ENCODE data around the gene ATP1A4. TPM values are rescaled to one million over a fixed set of nuclear protein-coding genes. Genes with fewer than 3 reads are reported as not detected.

Gene ATP1A4
- total RNA-seq, 1 donor from 2014 or later: 0.27 TPM

DNA sequence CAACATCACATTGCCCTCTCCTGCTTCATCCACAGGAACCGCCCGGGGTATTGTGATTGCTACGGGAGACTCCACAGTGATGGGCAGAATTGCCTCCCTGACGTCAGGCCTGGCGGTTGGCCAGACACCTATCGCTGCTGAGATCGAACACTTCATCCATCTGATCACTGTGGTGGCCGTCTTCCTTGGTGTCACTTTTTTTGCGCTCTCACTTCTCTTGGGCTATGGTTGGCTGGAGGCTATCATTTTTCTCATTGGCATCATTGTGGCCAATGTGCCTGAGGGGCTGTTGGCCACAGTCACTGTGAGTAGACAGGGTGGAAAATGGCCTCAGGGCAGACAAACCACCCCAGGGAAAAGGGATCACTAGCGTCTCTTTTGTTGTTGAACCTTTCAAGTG is 12.7 kb downstream of the ATP1A4 start:
- Mint-ChIP-seq H3K4me3 (no peak overlapping the region), H3K27ac (no peak overlapping the region), H3K9me3 (peaks cover 8% of the 10 kb centered on the region), H3K27me3 (peaks cover 7% of the 10 kb centered on the region), H3K4me1 (ENCODE audit: unreplicated experiment) (peaks cover 14% of the 10 kb centered on the region), H3K36me3 (no peaks in the 10 kb centered on the region)
- no peak for DNase-seq (ENCODE audit: extremely low spot score, unreplicated experiment)
- TF ChIP-seq, protein P1, sequence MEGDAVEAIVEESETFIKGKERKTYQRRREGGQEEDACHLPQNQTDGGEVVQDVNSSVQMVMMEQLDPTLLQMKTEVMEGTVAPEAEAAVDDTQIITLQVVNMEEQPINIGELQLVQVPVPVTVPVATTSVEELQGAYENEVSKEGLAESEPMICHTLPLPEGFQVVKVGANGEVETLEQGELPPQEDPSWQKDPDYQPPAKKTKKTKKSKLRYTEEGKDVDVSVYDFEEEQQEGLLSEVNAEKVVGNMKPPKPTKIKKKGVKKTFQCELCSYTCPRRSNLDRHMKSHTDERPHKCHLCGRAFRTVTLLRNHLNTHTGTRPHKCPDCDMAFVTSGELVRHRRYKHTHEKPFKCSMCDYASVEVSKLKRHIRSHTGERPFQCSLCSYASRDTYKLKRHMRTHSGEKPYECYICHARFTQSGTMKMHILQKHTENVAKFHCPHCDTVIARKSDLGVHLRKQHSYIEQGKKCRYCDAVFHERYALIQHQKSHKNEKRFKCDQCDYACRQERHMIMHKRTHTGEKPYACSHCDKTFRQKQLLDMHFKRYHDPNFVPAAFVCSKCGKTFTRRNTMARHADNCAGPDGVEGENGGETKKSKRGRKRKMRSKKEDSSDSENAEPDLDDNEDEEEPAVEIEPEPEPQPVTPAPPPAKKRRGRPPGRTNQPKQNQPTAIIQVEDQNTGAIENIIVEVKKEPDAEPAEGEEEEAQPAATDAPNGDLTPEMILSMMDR (conservative IDR thresholded peaks at IDR 0.05): no peak

DNA sequence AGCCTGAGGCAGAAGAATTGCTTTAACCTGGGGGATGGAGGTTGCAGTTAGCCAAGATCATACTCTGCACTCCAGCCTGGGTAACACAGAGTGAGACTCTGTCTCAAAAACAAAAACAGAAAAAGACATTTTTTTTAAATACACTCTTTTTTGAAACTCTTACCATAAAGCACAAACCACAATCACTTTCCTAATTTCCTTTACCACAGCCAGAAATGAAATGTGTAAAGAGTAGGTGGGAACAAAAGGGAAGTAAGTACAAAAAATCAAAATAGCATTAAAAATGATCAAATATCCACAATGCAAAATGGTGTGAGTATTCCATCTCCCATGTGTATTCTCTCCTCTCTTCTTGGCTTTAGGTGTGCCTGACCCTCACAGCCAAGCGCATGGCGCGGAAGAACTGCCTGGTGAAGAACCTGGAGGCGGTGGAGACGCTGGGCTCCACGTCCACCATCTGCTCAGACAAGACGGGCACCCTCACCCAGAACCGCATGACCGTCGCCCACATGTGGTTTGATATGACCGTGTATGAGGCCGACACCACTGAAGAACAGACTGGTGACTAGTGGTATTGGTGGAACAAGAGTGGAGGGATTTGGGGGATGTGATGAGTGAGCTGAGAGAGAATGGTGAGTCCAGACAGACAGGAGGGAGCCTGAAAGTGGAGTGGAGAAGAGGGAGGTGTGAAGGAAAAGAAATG is 14.9 kb downstream of the ATP1A4 start:
- Mint-ChIP-seq H3K4me3 (no peak overlapping the region), H3K9me3 (peaks cover 8% of the 10 kb centered on the region), H3K4me1 (ENCODE audit: unreplicated experiment) (peaks cover 25% of the 10 kb centered on the region), H3K27me3 (peaks cover 10% of the 10 kb centered on the region), H3K27ac (no peak overlapping the region), H3K36me3 (no peaks in the 10 kb centered on the region)
- TF ChIP-seq, protein P1 (conservative IDR thresholded peaks at IDR 0.05): no peak
- DNase-seq (ENCODE audit: extremely low spot score, unreplicated experiment): no peak

DNA sequence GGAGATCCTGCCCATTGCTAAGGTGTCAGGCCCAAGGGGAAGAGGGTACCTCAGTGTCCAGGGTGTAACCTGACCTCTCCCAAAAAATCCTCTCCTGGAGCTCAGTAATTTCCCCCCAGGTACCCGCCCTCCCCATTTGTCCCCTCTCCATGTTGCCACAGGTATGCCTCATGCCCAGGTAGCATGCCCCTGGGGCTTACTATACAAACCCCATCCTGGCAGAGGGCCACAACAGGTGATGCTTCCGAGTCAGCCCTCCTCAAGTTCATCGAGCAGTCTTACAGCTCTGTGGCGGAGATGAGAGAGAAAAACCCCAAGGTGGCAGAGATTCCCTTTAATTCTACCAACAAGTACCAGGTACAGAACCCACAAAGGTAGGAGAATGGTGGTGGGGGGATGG is 15.7 kb downstream of the ATP1A4 start:
- no peak overlapping the region for H3K27ac Mint-ChIP-seq
- DNase-seq (ENCODE audit: extremely low spot score, unreplicated experiment): no peak
- TF ChIP-seq, protein P1 (conservative IDR thresholded peaks at IDR 0.05): no peak
- peaks cover 28% of the 10 kb centered on the region for H3K4me1 Mint-ChIP-seq (ENCODE audit: unreplicated experiment)
- no peak overlapping the region for H3K4me3 Mint-ChIP-seq
- H3K9me3 Mint-ChIP-seq: peaks cover 8% of the 10 kb centered on the region
- no peaks in the 10 kb centered on the region for H3K36me3 Mint-ChIP-seq
- H3K27me3 Mint-ChIP-seq: peaks cover 15% of the 10 kb centered on the region

DNA sequence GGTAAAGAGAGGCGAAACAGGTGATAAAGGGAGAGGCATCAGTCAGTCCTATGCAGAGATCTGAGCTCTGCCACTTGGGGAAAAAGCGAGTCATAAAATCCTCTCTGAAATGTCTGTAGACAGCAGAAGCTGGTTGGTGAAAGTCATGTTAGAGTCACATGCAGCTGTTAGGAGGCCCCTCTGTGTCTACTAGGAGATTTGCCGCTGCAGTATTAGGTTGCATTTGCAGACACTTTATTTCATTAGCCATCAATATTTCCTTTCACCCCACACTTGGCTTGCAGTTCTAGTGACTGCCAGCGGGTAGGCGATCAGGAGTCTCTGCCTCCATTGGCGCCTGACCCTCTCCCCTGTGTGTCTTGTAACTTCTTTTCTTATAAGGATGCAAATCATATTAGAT is 16.2 kb downstream of the ATP1A4 start:
- Mint-ChIP-seq H3K9me3 (peaks cover 8% of the 10 kb centered on the region), H3K27me3 (peaks cover 16% of the 10 kb centered on the region), H3K36me3 (no peaks in the 10 kb centered on the region), H3K4me1 (ENCODE audit: unreplicated experiment) (peaks cover 28% of the 10 kb centered on the region), H3K4me3 (no peak overlapping the region), H3K27ac (no peak overlapping the region)
- TF ChIP-seq, protein P1 (conservative IDR thresholded peaks at IDR 0.05): peak; percentile 49
- DNase-seq (ENCODE audit: extremely low spot score, unreplicated experiment): no peak

DNA sequence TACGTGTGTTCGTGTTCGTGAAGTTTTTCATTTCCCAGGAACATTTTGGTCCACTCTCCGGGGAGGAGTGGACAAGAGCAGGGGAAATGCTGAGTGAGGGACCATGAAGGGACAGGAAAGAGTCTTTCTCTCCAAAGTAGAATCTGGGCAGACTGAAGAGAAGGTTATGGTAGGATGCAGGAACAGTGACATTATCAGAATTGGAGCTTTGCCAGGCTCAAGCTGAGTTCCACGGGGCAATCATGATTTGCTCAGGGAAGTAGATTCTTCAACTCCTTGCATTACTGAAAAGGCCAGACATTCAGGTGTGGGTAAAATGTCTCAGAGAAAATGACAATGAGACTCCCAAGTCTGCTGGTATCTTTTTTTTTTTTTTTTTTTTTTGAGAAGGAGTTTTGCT is 16.6 kb downstream of the ATP1A4 start:
- Mint-ChIP-seq H3K27ac (no peak overlapping the region), H3K27me3 (peaks cover 20% of the 10 kb centered on the region), H3K9me3 (peaks cover 8% of the 10 kb centered on the region), H3K36me3 (no peaks in the 10 kb centered on the region), H3K4me3 (no peak overlapping the region), H3K4me1 (ENCODE audit: unreplicated experiment) (peaks cover 28% of the 10 kb centered on the region)
- DNase-seq (ENCODE audit: extremely low spot score, unreplicated experiment): no peak
- TF ChIP-seq, protein P1 (conservative IDR thresholded peaks at IDR 0.05): peak; percentile 10

Data from type B pancreatic cell (in vitro differentiated cells).